K562 (cell line): ENCODE results near the gene SPDYA. TPM values are rescaled to one million over a fixed set of nuclear protein-coding genes. Genes with fewer than 3 reads are reported as not detected.

ENCODE experiments used
- ATF7 ChIP-seq: fragments of 450-650 bp; IDR thresholded peaks from 2 replicates; pipeline ENCODE4 v1.7.1; 2014; ENCODE audit warnings: mild to moderate bottlenecking, moderate library complexity
- CBX1 ChIP-seq: sonication (generic); IDR thresholded peaks from 2 replicates; pipeline ENCODE4 v1.6.1; 2016; ENCODE audit warnings: antibody characterized with exemption, low read depth, mild to moderate bottlenecking
- CHAMP1 ChIP-seq: fragments of 450-650 bp; IDR thresholded peaks from 2 replicates; pipeline ENCODE4 v1.6.1; 2016; ENCODE audit warnings: mild to moderate bottlenecking
- E2F8 ChIP-seq: fragments of 450-650 bp; IDR thresholded peaks from 2 replicates; pipeline ENCODE4 v1.7.1; 2018; ENCODE audit warnings: mild to moderate bottlenecking, low read depth; ENCODE audit not compliant: partially characterized antibody
- HCFC1 ChIP-seq: IDR thresholded peaks from 2 replicates; pipeline ENCODE4 v1.6.1; 2012; ENCODE audit warnings: low read depth, low read length, improper control_type of control experiment
- L3MBTL2 ChIP-seq: fragments of 450-650 bp; IDR thresholded peaks from 2 replicates; pipeline ENCODE4 v1.6.1; 2016; ENCODE audit warnings: mild to moderate bottlenecking, moderate library complexity
- MTA3 ChIP-seq: fragments of 450-650 bp; formaldehyde crosslinking; IDR thresholded peaks from 2 replicates; pipeline ENCODE4 v1.6.1; 2017; ENCODE audit warnings: mild to moderate bottlenecking, borderline replicate concordance
- MYC ChIP-seq, 2 experiments: fragments of 250-450 bp in 1 of 2; sonication (Bioruptor Pico) in 1 of 2; IDR thresholded peaks; 2 replicates each; pipeline versions ENCODE4 v1.5.1 to v1.6.1; 2012 to 2021; ENCODE audit warnings: low read depth in 2 of 2, borderline replicate concordance in 1 of 2, improper control_type of control experiment in 1 of 2, low read length in 1 of 2, mild to moderate bottlenecking in 1 of 2, moderate library complexity in 1 of 2
- NBN ChIP-seq: fragments of 450-650 bp; IDR thresholded peaks from 2 replicates; pipeline ENCODE4 v1.6.1; 2016; ENCODE audit warnings: low read depth, mild to moderate bottlenecking
- NCOA2 ChIP-seq, 2 experiments: fragments of 450-650 bp; IDR thresholded peaks; 2 replicates each; pipeline ENCODE4 v1.6.1; 2018; ENCODE audit warnings: mild to moderate bottlenecking in 2 of 2, moderate library complexity in 1 of 2; ENCODE audit not compliant: partially characterized antibody in 2 of 2
- POLR2B ChIP-seq: fragments of 450-650 bp; IDR thresholded peaks from 2 replicates; pipeline ENCODE4 v1.6.1; 2018; ENCODE audit warnings: low read depth; ENCODE audit not compliant: partially characterized antibody
- PRDM10 ChIP-seq: fragments of 450-650 bp; IDR thresholded peaks from 2 replicates; pipeline ENCODE4 v1.6.1; 2018; ENCODE audit not compliant: partially characterized antibody
- RB1 ChIP-seq: fragments of 450-650 bp; IDR thresholded peaks from 2 replicates; pipeline ENCODE4 v1.6.1; 2017; ENCODE audit warnings: low read depth, mild to moderate bottlenecking
- SIX5 ChIP-seq, 2 experiments: IDR thresholded peaks; 2 replicates each; pipeline ENCODE4 v1.6.1; 2011; ENCODE audit warnings: low read length in 2 of 2, borderline replicate concordance in 1 of 2, low read depth in 1 of 2, mild to moderate bottlenecking in 1 of 2, moderate library complexity in 1 of 2; ENCODE audit not compliant: insufficient read depth in 1 of 2
- SMAD1 ChIP-seq: fragments of 150-350 bp; IDR thresholded peaks from 2 replicates; pipeline ENCODE4 v1.6.1; 2014; ENCODE audit warnings: low read length, low read depth; ENCODE audit not compliant: partially characterized antibody
- THRAP3 ChIP-seq: fragments of 450-650 bp; IDR thresholded peaks from 2 replicates; pipeline ENCODE4 v1.6.1; 2016; ENCODE audit warnings: mild to moderate bottlenecking, inconsistent platforms, borderline replicate concordance
- ZNF239 ChIP-seq: fragments of 250-450 bp; sonication (Bioruptor Pico); IDR thresholded peaks from 2 replicates; pipeline ENCODE4 v1.4.0; 2020; ENCODE audit warnings: mild to moderate bottlenecking
- ZNF408 ChIP-seq: fragments of 250-450 bp; sonication (Bioruptor Pico); IDR thresholded peaks from 2 replicates; pipeline ENCODE4 v1.4.0; 2020; ENCODE audit warnings: low read depth, mild to moderate bottlenecking, moderate library complexity
- polyA plus RNA-seq, 8 experiments: library from polyadenylated mRNA; depleted of rRNA in 4 of 8; stranded (reverse) in 5 of 8; unstranded in 3 of 8; fragments of >200 nt; fragmentation: Nextera tagmentation in 2 of 8; fragmentation: Illumina TruSeq in 1 of 8; extraction: Ambion mirVana in 2 of 8; extraction: Trizol in 1 of 8; gene quantifications; 2 replicates each; pipeline versions ENCODE4 v1.2.1 to v1.2.3, GENCODE V29; 2011 to 2014; ENCODE audit warnings: inconsistent platforms in 1 of 8, missing spikeins in 1 of 8
- total RNA-seq, 7 experiments: library from RNA; depleted of rRNA in 6 of 7; stranded (reverse); fragments of >200 nt in 6 of 7; fragmentation: Illumina TruSeq in 2 of 7; extraction: Trizol in 2 of 7; gene quantifications; 2 replicates each; pipeline versions ENCODE4 v1.2.1 to v1.2.3, GENCODE V29; 2011 to 2021; ENCODE audit warnings: low replicate concordance in 1 of 7

The SPDYA gene
- total and polyA plus RNA-seq, 9 of the 15 experiments (the other 6 are each of a cell fraction or from before 2014, with no cell fraction given), result 0.05 to 1.6 (median 0.30) TPM; not detected in 1

GRCh38 chr2:28870146-28870891 is 59.7 kb downstream of the SPDYA start, which contains the start of gene TRMT61B (continued):
- TF ChIP-seq POLR2B, result peak; percentile 95
- TF ChIP-seq SMAD1, result no peak
- no peak for TF ChIP-seq ZNF408 (CRISPR knock-in tag)
- TF ChIP-seq CHAMP1, result no peak
- peak in 1 of 2 experiments; percentile 86 for TF ChIP-seq NCOA2 (IDR thresholded peaks at IDR 0.05; ENCODE audit: partially characterized antibody in 2 of 2)
- peak; percentile 80; the same call in 1 of the 2 replicates for TF ChIP-seq NBN
- peak; percentile 85 for TF ChIP-seq ATF7
- TF ChIP-seq HCFC1, result peak; percentile 94
- TF ChIP-seq MTA3, result peak; percentile 57; the same call in 1 of the 2 replicates
- TF ChIP-seq THRAP3, result no peak
- TF ChIP-seq L3MBTL2, result peak; percentile 87
- peak; percentile 46 to 68; a peak in 3 of 4 replicates for TF ChIP-seq SIX5 (IDR thresholded peaks at IDR 0.05; ENCODE audit: borderline replicate concordance in 1 of 2, insufficient read depth in 1 of 2, low read depth in 1 of 2, low read length in 2 of 2)
- peak; percentile 91 for TF ChIP-seq RB1
- peak; percentile 88 for TF ChIP-seq E2F8
- TF ChIP-seq CBX1, result 0 out of 2 replicates have a peak, but pooled peaks have one; percentile 48
- peak; percentile 45 for TF ChIP-seq PRDM10
- TF ChIP-seq MYC (IDR thresholded peaks at IDR 0.05; ENCODE audit: low read depth, low read length), result peak; percentile 99
- peak; percentile 72; the same call in 1 of the 2 replicates for TF ChIP-seq MYC (CRISPR knock-in tag; IDR thresholded peaks at IDR 0.05; ENCODE audit: borderline replicate concordance, low read depth)
- no peak for TF ChIP-seq ZNF239 (CRISPR knock-in tag)
